NAMALWA (cell line): ENCODE results near the gene GTF2IRD2.
A peak's percentile ranks its signal among the peaks of the same experiment; 100 is the strongest.
"Not testable (repeated sequence)": the region's sequence is repeated elsewhere in the genome, so short reads cannot be mapped to it uniquely, and the experiment has no call there.

Source experiments
- DNase-seq: peaks from one replicate; pipeline ENCODE4 v3.0.0-alpha.2; 2015; ENCODE audit warnings: low spot score

The GTF2IRD2 gene

GRCh38 chr7:74788369-74789150 lies 62.8 kb downstream of the GTF2IRD2 start:
- DNase-seq = peak; percentile 92

GRCh38 chr7:74783595-74783994 lies 67.8 kb downstream of the GTF2IRD2 start:
- DNase-seq = not testable (repeated sequence)

- not testable (repeated sequence) for DNase-seq
These were observed 69.7 kb downstream of the GTF2IRD2 start for GRCh38 chr7:74781746-74782145.

GRCh38 chr7:74779053-74779452 lies 72.4 kb downstream of the GTF2IRD2 start:
- not testable (repeated sequence) for DNase-seq

- DNase-seq = not testable (repeated sequence)
These were observed 76.3 kb downstream of the GTF2IRD2 start for GRCh38 chr7:74775111-74775510.

- not testable (repeated sequence) for DNase-seq
These were observed 77.3 kb downstream of the GTF2IRD2 start, which contains the start of gene NCF1 for GRCh38 chr7:74773760-74774750. TSS of gene NCF1 (plus strand) at chr7:74774011. CDS start at chr7:74774032, 21 bp downstream.

- peak; percentile 9 for DNase-seq
These were observed 79.3 kb downstream of the GTF2IRD2 start for GRCh38 chr7:74772093-74772492.

GRCh38 chr7:74770062-74770461 lies 81.3 kb downstream of the GTF2IRD2 start:
- DNase-seq = not testable (repeated sequence)

GRCh38 chr7:74766991-74767390 lies 84.4 kb downstream of the GTF2IRD2 start:
- peak; percentile 16 for DNase-seq

- DNase-seq = not testable (repeated sequence)
These were observed 84.9 kb downstream of the GTF2IRD2 start for GRCh38 chr7:74766509-74766908.

GRCh38 chr7:74765205-74765918 lies 86.0 kb downstream of the GTF2IRD2 start:
- not testable (repeated sequence) for DNase-seq

- not testable (repeated sequence) for DNase-seq
These were observed 92.4 kb downstream of the GTF2IRD2 start for GRCh38 chr7:74758982-74759381.

- not testable (repeated sequence) for DNase-seq
These were observed 93.1 kb downstream of the GTF2IRD2 start for GRCh38 chr7:74758268-74758667.

GRCh38 chr7:74756673-74757072 lies 94.7 kb downstream of the GTF2IRD2 start:
- DNase-seq = not testable (repeated sequence)

- not testable (repeated sequence) for DNase-seq
These were observed 97.4 kb downstream of the GTF2IRD2 start for GRCh38 chr7:74753921-74754482.
